SKM-1 (cell line): ENCODE results near the gene DENND4B.
"Not testable (repeated sequence)": the region's sequence is repeated elsewhere in the genome, so short reads cannot be mapped to it uniquely, and the experiment has no call there.

Experiments
- DNase-seq: peaks from one replicate; lab custom pipeline; 2025; ENCODE audit not compliant: unreplicated experiment; lab: John Stamatoyannopoulos, UW

Gene DENND4B

DNA sequence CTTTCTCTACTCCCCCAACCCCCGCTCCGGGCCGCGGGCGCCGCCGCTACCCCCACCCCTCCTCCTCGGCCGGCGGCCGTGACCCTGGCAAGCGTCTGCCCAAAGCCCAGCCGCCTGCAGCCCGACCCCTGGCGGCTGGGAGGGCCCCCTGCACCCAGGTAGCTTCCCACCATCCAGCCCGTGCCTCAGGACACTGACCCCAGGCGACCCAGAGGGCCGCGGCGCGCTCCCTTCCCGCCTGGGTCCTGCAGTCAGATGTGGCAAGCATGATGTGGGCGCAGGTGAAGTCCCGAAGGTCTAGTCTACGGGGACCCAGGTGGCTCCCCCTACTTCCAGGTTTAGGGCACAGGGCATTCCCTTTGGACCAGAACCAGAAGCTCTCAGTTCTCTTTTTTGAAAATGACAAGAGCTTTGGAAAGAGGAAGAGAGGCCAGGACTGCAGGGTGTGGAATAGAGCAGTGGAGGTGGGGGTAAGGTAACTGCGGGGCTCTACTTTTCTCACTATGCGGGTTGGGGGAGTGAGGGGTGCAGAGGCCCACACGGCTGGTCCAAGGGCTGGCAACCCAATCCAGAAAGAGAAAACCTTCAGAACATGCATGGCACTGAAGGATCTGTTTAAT lies at the start of gene DENND4B:
Gene DENND4B, minus strand, starts transcription at position 97 of the 620 bp plus-strand sequence. CDS start 2,344 bp downstream, outside the sequence.
- peak; percentile 86 for DNase-seq

- no peak for DNase-seq
Observed at GRCh38 chr1:153995640-153996039, 49.1 kb upstream of the DENND4B start.

DNA sequence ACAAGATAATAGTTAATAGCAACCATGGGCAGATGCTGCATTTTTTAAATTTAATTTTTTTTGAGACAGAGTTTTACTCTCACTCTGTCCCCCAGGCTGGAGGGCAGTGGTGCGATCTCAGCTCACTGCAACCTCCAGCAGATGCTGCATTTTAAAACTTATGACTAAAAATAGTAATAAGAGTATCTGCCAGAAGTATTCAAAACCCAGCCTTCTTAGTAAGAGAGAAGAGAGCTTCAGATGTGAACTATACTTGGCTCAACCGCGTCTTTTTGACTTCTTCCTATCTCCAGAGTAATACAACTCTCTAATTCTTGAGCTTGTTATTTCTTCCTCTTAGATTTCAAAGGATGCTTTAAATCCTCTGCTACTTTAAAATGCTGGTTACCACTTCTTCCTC lies 48.7 kb upstream of the DENND4B start:
- DNase-seq = no peak

GRCh38 chr1:153991806-153992205 lies 45.3 kb upstream of the DENND4B start:
- no peak for DNase-seq

- no peak for DNase-seq
Observed at GRCh38 chr1:153991151-153991630, 44.7 kb upstream of the DENND4B start.

GRCh38 chr1:153990468-153991150 lies 44.1 kb upstream of the DENND4B start, which contains the start of gene RPS27:
RPS27 (plus strand) TSS chr1:153990762; CDS start chr1:153990797, 35 bp downstream.
- DNase-seq = peak; percentile 100

DNA sequence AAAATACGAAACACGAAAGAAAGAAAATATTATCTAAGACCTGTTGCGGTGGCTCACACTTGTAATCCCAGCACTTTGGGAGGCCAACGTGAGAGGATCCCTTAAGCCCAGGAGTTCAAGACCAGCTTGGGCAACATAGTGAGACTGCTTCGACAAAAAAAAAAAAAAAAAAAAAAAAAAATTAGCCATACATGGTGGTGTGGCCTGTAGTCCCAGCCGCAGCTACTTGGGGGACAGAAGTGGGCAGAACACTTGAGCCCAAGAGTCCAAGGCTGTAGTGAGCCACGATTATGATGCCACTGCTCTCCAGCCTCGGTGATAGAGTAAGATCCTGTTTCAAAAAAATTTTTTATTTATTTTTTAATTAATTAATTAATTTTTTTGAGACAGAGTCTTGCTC lies 41.1 kb upstream of the DENND4B start:
- no peak for DNase-seq

DNA sequence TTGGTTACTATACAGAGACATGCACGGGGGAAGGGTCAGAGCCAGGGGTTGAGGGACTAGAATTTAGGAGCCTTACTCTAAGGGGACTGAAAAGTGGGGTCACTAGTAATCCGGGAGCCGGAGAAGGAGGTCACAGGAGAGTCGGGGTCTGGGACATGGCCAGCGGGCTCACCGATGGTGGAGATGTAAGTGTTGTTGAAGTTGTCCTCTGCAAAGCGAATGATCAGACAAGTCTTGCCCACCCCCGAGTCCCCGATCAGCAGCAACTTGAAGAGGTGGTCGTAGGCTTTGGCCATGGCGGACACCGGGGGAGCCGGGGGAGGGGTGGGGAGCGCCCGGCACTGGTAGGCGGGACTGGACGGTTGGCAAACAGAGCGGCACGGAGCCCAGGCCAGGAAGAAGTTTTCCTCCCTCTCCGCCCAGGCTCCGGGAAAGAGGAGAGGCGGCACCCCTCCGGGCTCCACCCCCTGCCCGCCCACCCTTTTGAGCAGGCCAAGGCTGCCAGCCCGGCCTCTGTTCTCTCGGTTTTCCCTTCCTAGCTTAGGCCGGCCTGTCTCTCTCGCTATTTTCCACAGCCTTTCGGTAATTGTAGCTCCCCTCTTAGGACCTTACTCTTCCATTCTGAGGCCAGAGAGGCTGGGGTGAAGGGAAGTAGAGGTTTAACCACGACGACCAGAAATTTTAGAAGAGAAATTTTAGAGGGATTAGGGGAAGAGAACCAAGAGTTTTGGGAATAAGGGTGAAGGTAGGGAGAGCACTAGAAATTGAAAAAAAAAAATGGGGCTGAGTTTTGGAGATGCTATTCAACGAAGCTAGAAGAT lies 39.6 kb upstream of the DENND4B start, which contains the start of gene RAB13:
Gene RAB13, minus strand, starts transcription at position 399 of the 821 bp plus-strand sequence. Its CDS starts 103 bp downstream, at position 296.
- DNase-seq = no peak

DNA sequence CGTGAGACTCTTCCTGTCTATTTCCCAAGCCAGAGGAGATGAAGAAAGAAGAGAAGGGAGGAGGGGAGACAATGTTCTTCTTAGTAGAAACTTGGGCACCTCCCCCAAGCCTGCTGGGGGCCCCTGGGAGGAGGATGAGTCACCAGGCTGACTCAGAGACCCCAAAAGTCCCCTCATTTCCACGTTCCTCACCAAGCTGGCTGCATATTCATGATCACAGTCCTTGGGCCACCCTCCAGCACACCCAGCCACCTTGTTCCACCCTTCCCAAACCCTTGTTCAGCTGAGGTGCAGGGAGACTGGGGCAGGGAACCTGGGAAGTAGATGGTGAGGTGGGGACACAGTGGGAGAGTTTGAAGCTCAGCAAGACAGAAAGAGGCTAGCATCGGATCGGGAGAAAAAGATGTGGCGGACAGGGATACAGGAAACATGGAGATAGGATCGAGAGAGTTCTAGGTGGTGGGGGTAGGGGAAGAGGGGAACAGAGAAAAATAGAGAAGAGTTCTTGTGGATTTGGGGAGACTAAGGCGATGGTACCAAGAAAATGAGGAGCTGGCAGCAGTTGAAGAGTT lies 38.9 kb upstream of the DENND4B start:
- no peak for DNase-seq

DNA sequence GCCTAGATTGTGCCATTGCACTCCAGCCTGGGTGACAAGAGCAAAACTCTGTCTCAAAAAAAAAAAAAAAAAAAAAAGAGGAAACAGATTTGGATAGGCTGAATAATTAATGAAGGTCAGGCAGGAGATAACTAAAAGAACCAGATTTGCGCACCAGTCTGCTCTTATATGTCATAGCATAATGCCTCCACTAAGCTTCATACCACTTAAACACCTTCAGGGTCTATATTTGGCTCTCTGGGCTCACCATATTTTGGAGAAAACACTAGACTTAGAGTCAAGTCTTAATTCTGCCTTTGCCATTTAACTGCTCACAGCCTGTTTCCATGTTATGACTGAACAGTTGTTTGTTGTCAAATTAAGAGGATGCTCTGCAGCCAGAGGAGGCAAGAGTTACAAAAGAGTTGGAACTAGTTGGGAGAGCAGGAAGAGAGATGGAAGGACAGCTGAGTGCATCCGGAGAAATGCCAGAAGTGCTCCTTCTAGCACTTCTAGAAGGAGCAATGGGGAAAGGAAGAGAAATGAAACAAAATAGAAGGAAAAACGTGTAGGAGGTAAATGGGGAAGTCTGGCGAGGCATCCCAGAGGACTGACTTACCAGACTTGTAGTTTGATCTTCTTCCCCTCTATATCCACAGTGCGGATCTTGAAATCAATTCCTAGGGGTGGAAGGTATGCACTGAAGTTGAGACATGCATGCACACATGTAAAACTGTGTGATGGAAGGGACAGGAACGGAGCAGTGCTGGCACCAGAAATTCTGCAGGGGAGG lies 37.8 kb upstream of the DENND4B start:
- DNase-seq = no peak

DNA sequence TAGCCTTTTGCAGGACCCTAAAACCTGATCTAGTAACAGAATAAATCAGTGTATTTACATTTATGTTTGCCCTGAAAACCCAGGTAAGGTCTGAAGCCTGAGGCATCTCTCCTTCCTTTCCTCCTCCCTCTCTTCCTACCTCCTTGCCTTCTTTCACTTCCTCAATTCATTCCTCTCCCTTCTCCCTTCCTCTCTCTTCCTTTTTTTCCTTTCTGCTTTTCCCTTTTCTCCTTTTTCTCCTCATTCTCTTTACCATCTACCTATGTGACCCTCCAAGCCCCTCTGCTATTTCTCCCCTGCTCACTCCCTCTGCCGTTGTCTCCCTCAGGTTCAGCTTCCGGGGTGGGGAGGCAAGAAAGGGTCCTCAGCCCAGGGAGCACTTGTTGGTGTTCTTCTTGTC lies 35.2 kb upstream of the DENND4B start:
- DNase-seq = not testable (repeated sequence)

GRCh38 chr1:153979091-153979490 lies 32.6 kb upstream of the DENND4B start:
- not testable (repeated sequence) for DNase-seq

DNA sequence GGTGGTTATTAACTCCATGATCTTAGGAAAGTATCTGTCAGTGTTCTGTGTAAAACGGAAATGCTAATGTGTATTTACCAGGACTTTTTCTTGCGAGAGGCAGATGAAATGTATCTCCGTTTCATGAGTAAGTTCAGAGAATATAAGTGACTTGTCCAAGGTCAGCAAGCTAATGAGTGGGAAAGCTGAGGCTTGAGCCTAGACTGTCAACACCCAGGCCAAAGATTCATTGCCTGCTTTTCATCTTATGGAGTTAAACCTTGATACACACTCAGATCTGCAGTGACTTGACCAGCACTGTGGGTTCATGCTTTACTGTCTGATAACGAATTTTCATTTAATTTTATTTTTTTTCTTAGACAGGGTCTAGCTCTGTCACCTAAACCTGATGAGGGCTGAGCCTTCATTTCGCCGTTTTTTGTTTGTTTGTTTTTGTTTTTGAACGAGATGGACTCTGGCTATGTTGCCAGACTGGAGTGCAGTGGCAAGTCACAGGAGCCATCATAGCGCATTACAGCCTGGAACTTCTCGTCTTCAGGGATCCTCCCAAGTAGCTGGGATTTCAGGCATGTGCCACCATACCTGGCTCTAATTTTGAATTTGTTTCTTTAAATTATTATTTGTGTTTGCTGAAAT lies 31.9 kb upstream of the DENND4B start:
- DNase-seq = no peak

- peak; percentile 85 for DNase-seq
Observed at GRCh38 chr1:153977250-153978240, 31.0 kb upstream of the DENND4B start, which contains the start of gene JTB. JTB (minus strand) TSS chr1:153977674; CDS start chr1:153977252, 422 bp downstream.

GRCh38 chr1:153976819-153977249 lies 30.3 kb upstream of the DENND4B start:
- no peak for DNase-seq

GRCh38 chr1:153973525-153973924 lies 27.0 kb upstream of the DENND4B start:
- DNase-seq = no peak

DNA sequence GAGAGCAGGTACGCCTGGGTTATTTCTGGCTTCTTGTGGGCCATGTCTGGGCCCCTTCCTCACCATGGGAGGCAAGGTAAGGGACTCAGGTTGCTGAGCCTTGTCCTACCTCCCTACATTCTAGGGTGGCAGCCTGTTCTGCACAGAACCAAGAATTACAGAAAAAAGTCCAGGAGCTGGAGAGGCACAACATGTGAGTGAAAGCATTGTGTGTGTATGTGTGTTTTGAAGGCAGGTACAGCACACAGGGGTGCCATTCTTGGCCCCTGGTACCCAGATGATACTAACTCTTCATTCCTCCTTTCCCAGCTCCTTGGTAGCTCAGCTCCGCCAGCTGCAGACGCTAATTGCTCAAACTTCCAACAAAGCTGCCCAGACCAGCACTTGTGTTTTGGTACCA lies 26.6 kb upstream of the DENND4B start:
- no peak for DNase-seq

DNA sequence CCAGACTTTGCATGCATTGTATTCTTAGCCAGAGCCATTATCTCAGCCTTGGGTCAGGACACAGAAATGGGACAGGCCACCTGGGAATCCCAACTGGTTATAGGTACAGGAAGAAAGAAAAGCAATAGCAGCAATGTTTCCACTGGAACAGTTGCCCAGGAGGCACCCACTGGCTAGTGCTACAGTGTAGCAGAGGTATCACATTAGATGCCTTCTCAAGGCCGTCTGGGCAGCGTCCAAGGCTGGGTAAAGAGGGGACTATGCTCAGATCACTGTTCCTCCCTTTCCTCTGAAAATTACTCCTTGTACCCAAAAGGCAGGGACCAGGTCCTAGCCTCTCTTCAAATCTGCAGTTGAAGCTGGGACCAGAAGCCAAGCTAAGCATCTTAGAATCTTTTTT lies 23.8 kb upstream of the DENND4B start:
- no peak for DNase-seq

- no peak for DNase-seq
Observed at GRCh38 chr1:153968972-153969371, 22.5 kb upstream of the DENND4B start.
